NCI-H510A (cell line): ENCODE data around the gene NEO1.

Source experiments
- DNase-seq: peaks from one replicate; lab custom pipeline; 2025; lab: John Stamatoyannopoulos, UW

Gene NEO1

GRCh38 chr15:73075160-73075859, 23.0 kb downstream of the NEO1 start:
- DNase-seq = no peak

- no peak for DNase-seq
Measured at GRCh38 chr15:73078291-73078690, 26.0 kb downstream of the NEO1 start.

- DNase-seq = no peak
Measured at GRCh38 chr15:73078722-73079121, 26.5 kb downstream of the NEO1 start.

DNA sequence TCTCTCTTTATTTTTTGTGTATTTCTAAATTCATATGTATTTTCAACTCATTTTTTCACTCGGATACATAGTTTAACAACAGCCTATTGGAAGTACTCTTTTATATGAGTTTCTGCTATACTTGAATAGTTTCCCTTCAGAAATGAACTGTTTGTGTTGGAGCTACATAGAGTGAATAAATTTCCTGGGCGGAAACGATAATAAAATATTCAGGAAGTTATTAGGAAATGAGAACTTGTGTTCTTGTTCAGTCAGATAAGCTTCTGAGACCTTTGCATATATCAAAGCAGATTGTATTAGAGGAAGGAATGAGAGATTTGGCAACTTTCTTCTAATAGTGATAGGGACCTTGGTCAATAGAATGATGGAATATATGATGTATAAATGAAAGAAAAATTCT, 27.3 kb downstream of the NEO1 start:
- DNase-seq = no peak

GRCh38 chr15:73081321-73081958, 29.2 kb downstream of the NEO1 start:
- DNase-seq = no peak

DNA sequence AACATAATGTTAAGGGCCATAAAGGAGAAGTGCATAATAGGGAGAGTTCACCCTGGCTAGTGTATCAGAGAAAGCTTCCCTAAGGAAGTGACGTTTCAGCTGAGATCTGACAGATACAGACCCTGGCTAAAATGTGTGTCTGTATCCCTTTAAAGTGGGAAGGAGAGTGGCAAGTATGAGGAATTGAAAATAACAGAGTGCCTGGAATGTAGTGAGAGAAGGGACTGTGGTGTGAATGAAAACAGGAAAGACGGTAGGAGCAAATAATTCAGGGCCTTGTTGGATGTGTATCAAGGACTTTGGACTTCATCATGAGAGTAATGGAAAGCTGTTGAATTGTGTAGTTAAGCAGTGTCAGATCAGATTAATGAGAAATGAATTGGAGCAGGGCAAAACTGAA, 30.5 kb downstream of the NEO1 start:
- no peak for DNase-seq

- DNase-seq = no peak
Measured at GRCh38 chr15:73087098-73087497, 34.8 kb downstream of the NEO1 start.

GRCh38 chr15:73105064-73105463, 52.8 kb downstream of the NEO1 start:
- DNase-seq = no peak

DNA sequence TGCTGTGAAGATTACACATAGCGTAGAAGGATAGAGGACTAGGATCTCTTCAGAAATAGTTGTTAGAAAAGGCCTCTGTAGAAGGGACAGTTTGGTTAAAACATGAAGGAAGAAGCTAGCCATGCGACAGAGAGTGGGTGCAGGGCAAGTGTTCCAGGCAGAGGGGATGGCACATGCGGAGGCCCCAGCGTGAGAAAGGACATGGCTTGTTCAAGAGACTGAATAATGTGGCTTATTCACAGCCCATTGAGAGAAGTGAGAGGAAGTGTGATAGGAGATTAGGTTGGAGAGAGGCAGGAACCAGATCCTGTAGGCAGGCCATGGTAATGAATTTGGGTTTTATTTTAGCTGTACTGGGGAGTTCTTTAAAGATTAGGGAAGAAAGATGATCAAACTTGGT, 56.4 kb downstream of the NEO1 start:
- DNase-seq = no peak

DNA sequence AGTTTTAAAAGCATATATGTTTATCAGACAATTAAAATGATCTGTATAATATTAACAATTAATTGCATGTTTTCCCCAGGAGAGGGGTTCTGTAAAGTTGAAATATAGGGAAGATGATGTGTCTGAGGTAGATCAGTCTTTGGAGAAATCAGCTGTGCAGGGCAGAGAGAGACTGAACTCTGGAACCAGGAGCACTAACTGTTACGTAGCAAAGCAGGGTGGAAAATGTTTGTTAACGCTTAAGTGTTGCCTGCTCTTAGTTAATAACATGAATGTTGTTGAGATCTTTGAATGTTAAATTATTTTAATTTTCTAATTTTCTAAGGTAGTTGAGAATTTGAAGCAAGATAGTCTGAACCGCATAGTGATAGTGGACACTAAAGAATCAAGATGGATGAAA, 57.5 kb downstream of the NEO1 start:
- no peak for DNase-seq

- DNase-seq = no peak
Measured at GRCh38 chr15:73110201-73110600, 57.9 kb downstream of the NEO1 start.

DNA sequence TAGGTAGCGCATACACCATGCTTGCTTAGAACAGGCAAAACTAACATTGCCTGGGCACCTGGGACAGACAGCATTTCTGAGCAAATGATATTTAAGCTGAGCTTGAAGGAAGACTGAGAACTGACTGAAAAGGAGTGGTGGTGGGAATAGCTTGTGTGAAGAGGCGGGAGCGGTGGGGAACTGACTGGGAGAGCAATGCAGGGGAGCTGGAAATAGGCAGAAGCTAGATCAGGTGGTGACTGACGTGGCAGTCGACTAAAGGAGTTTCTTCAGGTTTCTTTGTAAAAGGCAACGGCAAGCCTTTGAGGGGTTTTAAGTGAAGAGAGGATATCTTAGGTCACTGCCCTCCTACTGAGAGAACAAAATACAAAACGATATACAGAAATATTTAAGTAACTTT, 61.8 kb downstream of the NEO1 start:
- no peak for DNase-seq

- no peak for DNase-seq
Measured at GRCh38 chr15:73116164-73116563, 63.9 kb downstream of the NEO1 start.

DNA sequence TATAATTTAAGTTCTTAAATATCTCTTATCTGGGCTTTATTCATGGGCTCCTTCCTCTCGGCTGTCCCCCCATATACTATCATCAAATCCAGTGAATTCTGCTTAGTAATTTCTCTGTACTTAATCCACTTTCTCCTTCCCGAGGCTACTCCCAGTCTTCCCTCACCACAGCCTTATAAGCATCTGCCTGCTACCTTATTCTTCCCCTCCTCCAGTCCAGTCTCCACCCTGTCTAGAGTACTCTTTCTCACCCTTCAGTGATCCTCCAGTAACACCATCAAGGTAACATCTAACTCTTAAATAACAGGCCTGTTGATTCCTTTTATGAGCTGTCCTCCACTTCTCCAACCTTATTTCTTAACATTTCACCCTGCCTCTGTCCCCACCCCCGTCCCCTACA, 65.8 kb downstream of the NEO1 start:
- DNase-seq = no peak

DNA sequence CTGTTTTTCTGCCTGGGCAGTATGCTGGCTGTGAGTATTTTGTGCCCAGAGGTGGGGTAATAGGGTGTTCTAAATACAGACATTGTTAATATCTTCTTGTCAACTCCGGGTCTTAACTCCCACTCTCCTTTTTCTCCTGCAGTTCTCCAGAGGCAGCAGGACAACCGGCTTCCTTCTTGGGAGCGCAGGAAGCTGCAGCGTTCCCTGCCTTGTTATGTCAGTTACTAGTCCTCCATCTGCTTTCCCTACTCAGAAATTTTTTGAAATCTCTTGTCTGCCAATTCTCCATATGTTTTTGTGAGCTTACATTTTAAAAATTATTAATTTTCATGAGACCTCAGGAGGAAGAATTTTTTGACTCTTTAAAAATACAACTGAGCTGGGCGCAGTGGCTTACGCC, 67.2 kb downstream of the NEO1 start:
- no peak for DNase-seq

DNA sequence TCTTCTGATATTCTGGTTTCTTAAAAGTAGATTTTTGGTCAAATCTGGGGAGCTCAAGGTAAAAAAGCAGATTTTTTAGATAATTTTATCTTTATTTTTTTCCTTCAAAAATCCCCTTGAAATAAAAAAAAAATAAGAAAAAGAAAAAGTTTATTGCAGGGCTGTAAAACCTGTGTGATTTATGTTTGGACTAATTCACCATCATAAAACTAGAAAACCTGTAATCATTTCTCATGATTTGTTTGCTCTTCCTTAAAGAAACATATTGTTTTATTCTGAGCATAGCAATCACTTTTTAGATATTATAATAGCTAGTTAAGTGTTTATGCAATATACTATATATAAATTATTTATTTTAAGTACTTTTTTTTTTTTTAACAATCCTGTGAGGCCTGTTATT, 68.0 kb downstream of the NEO1 start:
- DNase-seq = no peak

GRCh38 chr15:73125219-73125618, 73.0 kb downstream of the NEO1 start:
- no peak for DNase-seq

GRCh38 chr15:73127302-73127936, 75.2 kb downstream of the NEO1 start:
- DNase-seq = no peak

DNA sequence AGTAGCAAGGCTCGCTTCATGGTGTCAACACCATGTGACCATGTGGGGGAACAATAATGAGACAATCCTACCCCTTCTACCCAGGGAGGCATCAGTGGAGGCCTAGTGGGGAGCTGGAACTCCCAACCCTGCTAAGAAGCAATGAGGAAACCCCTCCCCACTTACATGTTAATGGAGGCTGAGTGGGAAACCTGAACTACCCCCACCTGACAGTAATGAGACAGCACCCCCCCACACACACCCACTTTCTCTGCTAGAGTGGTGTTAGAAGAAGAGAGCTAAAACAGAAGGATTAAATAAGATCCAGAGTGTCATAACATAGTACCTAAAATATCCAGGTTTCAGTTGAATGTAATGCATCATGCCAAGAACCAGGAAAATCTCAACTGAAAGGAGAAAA, 78.6 kb downstream of the NEO1 start:
- DNase-seq = no peak

DNA sequence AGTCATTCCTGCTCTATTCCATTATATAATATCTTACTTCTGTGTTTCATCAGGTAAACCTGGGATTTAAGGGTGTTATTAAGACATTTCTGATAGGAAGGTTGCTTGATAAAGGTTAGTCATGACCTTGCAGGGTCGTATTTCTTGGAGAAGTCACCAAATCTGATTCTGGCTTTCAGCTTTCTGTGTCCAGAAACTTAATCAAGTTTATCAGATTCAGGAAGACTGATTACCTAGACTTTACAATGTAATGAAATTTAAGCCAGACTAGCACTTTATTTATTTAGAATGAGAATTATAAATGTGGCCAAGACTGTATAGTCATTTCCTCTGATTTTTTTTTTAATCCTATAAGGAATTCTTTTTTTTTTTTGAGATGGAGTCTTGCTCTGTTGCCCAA, 81.9 kb downstream of the NEO1 start:
- no peak for DNase-seq

DNA sequence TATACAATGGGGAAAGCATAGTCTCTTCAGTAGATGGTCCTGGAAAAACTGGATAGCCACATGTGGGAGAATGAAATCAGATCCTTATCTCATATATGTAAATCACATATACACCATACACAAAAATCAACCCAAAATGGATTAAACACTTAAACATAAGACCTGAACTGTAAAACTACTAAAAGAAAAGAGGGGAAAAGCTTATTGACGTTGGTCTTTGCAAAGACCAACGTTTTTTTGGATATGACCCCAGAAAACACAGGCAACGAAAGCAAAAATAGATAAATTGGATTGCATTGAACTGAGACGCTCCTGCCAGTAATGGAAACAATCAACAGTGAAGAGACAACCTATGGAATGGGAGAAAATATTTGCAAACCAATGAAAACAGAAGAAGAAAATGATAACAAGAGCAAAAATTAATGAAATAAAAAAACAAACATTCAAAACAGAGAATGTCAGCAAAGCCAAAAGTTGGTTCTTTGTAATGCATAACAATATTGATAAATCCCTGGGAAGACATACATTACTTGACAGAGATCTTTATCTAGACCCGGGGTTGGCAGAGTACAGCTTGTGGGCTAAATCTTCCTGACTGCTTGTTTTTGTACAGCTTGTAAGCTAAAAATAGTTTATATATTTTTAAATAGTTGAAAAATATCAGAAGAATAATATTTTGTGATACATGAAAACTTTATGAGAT, 86.9 kb downstream of the NEO1 start:
- DNase-seq = no peak

DNA sequence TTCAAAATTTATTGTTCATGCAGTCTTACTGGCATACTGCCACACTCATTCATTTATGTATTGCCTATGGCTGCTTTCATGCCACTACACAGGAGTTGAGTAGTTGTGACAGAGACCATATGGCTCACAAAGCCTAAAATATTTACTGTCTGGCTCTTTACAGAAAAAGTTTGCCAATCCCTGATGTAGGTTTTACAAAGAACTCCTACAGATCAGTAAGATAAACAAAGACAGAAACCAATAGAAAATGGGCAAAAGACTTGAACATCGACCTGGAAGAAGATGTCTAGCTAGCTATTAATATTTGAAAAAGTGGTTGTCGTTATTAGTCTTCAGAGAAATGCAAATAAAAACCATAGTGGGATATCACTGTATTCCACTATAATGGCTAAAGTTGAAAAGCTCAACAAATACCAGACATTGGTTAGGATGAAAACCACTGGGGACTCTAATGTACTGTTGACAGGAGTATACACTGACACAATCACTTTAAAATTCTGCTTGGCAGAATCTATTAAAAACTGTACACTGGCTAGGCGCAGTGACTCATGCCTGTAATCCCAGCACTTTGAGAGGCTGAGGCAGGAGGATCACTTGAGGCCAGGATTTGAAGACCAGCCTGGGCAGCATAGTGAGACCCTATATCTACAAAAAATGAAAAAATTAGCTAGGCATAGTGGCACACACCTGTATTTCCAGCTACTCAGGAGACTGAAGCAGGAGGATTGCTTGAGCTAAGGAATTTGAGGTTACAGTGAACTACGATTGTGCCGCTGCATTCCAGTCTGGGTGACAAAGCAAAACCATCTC, 87.7 kb downstream of the NEO1 start:
- no peak for DNase-seq
